ENCODE measurements around the gene APBA2. TPM values are rescaled to one million over a fixed set of nuclear protein-coding genes. Genes with fewer than 3 reads are reported as not detected.

The APBA2 gene
- total and polyA plus RNA-seq, 3 donors from 2014 or later: 18.5 to 37.7 (median 29.5) TPM

DNA sequence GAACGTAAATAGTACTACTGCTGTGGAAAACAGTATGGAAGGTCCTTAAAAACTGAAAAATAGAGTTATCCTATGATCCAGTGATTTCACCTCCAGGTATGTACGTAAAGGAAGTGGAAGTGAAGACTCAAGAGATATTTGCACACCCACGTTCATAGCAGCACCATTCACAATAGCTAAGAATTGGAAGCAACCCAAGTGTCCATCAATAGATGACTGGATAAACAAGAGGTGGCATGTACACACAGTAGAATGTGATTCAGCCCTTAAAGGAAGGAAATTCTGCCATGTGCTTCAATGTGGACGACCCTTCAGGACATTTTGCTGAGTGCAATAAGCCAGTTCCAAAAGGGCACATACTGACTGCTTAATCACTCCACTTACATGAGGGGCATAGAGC is 188.3 kb downstream of the APBA2 start:
- no peaks in the 10 kb centered on the region for H3K36me3 ChIP-seq (ENCODE audit: low read depth, missing control alignments)
- TF ChIP-seq POLR2A (IDR thresholded peaks at IDR 0.05): no peak
- TF ChIP-seq, protein P1, sequence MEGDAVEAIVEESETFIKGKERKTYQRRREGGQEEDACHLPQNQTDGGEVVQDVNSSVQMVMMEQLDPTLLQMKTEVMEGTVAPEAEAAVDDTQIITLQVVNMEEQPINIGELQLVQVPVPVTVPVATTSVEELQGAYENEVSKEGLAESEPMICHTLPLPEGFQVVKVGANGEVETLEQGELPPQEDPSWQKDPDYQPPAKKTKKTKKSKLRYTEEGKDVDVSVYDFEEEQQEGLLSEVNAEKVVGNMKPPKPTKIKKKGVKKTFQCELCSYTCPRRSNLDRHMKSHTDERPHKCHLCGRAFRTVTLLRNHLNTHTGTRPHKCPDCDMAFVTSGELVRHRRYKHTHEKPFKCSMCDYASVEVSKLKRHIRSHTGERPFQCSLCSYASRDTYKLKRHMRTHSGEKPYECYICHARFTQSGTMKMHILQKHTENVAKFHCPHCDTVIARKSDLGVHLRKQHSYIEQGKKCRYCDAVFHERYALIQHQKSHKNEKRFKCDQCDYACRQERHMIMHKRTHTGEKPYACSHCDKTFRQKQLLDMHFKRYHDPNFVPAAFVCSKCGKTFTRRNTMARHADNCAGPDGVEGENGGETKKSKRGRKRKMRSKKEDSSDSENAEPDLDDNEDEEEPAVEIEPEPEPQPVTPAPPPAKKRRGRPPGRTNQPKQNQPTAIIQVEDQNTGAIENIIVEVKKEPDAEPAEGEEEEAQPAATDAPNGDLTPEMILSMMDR (IDR thresholded peaks at IDR 0.05): no peak
- intact Hi-C loops (cut with DNase I; ENCODE audit: low total_unique reads): no loop called here
- 83% methylated on average over 4 of the region's 4 CpGs for WGBS, 2 donors
- no peaks in the 10 kb centered on the region for H3K27me3 ChIP-seq
- H3K4me1 ChIP-seq: no peaks in the 10 kb centered on the region
- no peak overlapping the region for H3K27ac ChIP-seq
- no peaks in the 10 kb centered on the region for H3K9me3 ChIP-seq
- no peak for DNase-seq
- H3K4me3 ChIP-seq: no peak overlapping the region

- no peaks in the 10 kb centered on the region for H3K36me3 ChIP-seq (ENCODE audit: low read depth, missing control alignments)
- WGBS, 2 donors: 92 to 96% methylated on average over 10 of the region's 10 CpGs
These were observed 192.8 kb downstream of the APBA2 start for GRCh38 chr15:29078541-29078940.

DNA sequence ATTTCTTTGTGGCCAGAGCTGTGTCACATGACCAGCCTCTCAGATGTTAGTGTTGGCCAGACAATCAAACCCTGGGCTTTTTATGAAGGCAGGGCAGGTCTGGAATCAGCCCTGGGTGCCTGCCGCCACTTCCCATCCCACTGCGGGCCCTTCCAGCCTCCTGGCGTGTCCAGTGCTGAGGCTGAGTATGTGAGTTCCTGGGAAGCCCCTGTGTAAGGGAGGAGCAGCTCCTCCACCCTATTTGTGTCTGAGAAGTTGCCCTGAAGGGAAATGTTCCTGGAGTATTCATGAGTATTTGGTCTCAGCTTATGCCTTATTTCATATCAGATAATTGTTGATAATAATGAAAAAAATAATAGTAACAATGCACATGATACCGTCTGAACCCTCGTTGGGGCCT is 193.7 kb downstream of the APBA2 start:
- intact Hi-C loops (cut with DNase I; ENCODE audit: low total_unique reads): no loop called here
- Histone ChIP-seq H3K4me3 (no peak overlapping the region), H3K27ac (no peak overlapping the region), H3K9me3 (no peaks in the 10 kb centered on the region), H3K27me3 (no peaks in the 10 kb centered on the region), H3K4me1 (no peaks in the 10 kb centered on the region), H3K36me3 (ENCODE audit: low read depth, missing control alignments) (no peaks in the 10 kb centered on the region)
- DNase-seq: no peak
- WGBS, 2 donors: 88 to 92% methylated on average over 5 of the region's 5 CpGs
- TF ChIP-seq, protein P1 (IDR thresholded peaks at IDR 0.05): no peak
- no peak for TF ChIP-seq POLR2A (IDR thresholded peaks at IDR 0.05)

More at GRCh38 chr15:29078541-29078940, 192.8 kb downstream of the APBA2 start:
- H3K4me3 ChIP-seq: no peak overlapping the region
- no peak for DNase-seq
- H3K27ac ChIP-seq: no peak overlapping the region
- no peaks in the 10 kb centered on the region for H3K9me3 ChIP-seq
- H3K4me1 ChIP-seq: no peaks in the 10 kb centered on the region
- intact Hi-C loops (cut with DNase I; ENCODE audit: low total_unique reads): no loop called here
- TF ChIP-seq, protein P1 (IDR thresholded peaks at IDR 0.05): no peak
- H3K27me3 ChIP-seq: no peaks in the 10 kb centered on the region

DNA sequence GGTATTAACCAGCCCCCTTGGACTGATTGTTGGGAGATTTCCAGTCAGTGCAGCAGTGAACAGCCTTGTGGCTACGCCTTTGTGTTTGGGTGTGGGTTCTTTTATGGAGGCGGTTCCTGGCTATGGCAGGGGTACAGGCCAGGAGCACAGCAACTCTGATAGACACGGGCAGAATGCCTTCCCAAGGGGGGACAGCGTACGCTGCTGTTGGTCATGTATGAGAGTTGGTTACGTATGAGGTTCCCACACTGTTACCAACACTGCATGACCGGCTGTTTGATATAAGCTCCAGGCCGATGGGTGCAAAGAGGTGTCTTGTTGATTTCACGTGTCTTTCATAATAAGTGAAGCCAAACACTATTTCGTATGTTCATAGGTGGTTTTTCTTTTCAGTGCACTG is 196.0 kb downstream of the APBA2 start:
- no peak for DNase-seq
- WGBS, 2 donors: 91 to 94% methylated on average over 10 of the region's 10 CpGs
- H3K27me3 ChIP-seq: no peaks in the 10 kb centered on the region
- H3K27ac ChIP-seq: no peak overlapping the region
- no peak for TF ChIP-seq POLR2A (IDR thresholded peaks at IDR 0.05)
- TF ChIP-seq, protein P1 (IDR thresholded peaks at IDR 0.05): no peak
- no peak overlapping the region for H3K4me3 ChIP-seq
- no peaks in the 10 kb centered on the region for H3K4me1 ChIP-seq
- H3K36me3 ChIP-seq (ENCODE audit: low read depth, missing control alignments): no peaks in the 10 kb centered on the region
- intact Hi-C loops (cut with DNase I; ENCODE audit: low total_unique reads): no loop called here
- H3K9me3 ChIP-seq: no peaks in the 10 kb centered on the region

- TF ChIP-seq, protein P1 (IDR thresholded peaks at IDR 0.05): no peak
- no peak for TF ChIP-seq POLR2A (IDR thresholded peaks at IDR 0.05)
- Histone ChIP-seq H3K4me3 (no peak overlapping the region), H3K4me1 (no peaks in the 10 kb centered on the region), H3K36me3 (ENCODE audit: low read depth, missing control alignments) (no peaks in the 10 kb centered on the region), H3K27ac (no peak overlapping the region), H3K9me3 (no peaks in the 10 kb centered on the region), H3K27me3 (no peaks in the 10 kb centered on the region)
- 93 to 99% methylated on average over 4 of the region's 4 CpGs for WGBS, 2 donors
- DNase-seq: no peak
- intact Hi-C loops (cut with DNase I; ENCODE audit: low total_unique reads): no loop called here
These were observed 197.4 kb downstream of the APBA2 start for GRCh38 chr15:29083161-29083560.
